GM19372 (cell line): Measurements from ENCODE around the gene KHSRP.
"Not testable (repeated sequence)": the region's sequence is repeated elsewhere in the genome, so short reads cannot be mapped to it uniquely, and the experiment has no call there.

ENCODE experiments used
- ATAC-seq: cut with Tn5 transposase; IDR thresholded peaks from one replicate; pipeline ENCODE4 v1.9.1; 2021; ENCODE audit warnings: mild to moderate bottlenecking, low read depth, moderate library complexity; ENCODE audit not compliant: unreplicated experiment

The KHSRP gene

GRCh38 chr19:6452899-6453298 is 28.3 kb upstream of the KHSRP start:
- no peak for ATAC-seq

- ATAC-seq = no peak
Observed at GRCh38 chr19:6452223-6452614, 27.6 kb upstream of the KHSRP start.

DNA sequence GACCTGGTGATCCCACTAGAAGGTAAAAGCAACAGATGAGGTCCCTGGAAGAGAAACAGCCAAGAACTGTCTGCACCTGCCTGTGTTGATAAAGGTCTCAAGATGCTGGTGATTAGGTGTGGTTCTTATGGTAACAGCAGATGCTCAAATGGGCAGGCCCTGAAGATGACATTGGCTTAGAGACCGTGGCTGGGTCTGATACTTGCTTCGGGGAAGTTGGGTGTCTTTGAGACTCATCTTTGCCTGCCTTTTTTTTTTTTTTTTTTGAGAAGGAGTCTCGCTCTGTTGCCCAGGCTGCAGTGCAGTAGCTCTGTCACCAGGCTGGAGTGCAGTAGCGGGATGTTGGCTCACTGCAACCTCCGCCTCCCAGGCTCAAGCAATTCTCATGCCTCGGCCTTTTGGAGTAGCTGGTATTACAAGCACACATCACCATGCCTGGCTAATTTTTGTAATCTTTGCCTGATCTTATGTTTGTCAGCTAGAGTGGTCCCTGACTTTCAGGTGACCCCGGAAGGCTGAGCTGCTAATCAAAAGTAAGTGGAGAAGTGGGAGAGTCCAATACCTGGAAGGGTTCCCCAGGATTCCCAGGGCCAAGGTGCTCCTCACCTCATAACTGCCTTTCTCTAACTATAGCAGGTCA is 27.1 kb upstream of the KHSRP start:
- no peak for ATAC-seq

DNA sequence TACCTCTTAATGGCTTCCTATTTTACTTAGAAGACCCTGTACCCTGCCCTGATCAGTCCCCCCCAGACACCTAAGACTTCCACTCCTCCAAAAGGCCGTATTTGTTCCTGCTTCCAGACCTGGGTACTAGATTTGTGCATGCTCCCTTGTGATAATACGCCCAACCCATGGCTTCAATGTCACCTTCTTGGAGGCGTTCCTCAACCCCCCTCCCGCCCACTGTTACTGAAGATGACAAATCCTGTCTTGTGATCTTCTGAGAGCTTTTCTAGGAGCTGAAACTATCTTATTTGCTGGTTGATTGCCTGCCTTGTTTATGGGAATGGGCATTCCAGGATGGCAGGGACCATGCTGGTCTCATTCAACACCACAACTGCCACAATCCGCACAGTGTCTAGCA is 25.6 kb upstream of the KHSRP start:
- no peak for ATAC-seq

DNA sequence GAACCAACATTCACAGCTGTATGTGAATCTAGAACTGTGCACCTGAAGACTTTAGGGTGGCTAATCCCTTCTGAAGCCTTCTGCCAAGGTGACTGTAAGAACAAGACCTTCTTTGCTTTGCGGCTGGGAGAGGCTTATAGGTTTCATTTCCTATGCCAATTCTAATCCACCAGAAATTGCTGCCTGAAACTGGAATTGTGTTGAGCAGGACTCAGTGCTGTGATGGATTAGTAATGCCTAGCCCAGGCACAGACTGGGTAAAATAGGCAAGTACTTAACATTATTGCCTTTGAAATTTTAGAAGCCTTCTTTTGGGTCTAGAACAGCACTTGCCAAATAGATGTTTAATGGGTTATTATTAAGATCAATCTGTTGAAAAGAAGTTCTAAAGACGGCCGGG is 23.4 kb upstream of the KHSRP start:
- no peak for ATAC-seq

DNA sequence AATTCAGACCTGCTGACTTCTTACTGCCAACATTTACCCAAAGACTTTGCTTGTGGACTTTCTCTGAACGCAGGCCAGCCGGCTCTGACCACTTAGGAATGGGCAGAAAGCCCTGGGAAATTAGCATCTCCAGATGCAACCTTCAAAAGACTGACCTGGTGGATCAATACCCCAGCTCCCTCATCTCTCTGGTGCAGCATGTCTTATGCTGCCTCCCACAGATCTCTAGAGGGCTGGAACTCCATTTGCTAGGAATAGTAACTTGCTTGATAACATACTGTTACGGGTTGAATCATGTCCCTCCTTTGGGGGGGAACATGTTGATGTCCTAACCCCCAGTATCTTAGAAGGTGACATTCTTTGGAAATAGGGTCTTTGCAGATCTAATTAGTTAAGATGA is 21.8 kb upstream of the KHSRP start:
- ATAC-seq = no peak

GRCh38 chr19:6443986-6444385 is 19.4 kb upstream of the KHSRP start:
- no peak for ATAC-seq

DNA sequence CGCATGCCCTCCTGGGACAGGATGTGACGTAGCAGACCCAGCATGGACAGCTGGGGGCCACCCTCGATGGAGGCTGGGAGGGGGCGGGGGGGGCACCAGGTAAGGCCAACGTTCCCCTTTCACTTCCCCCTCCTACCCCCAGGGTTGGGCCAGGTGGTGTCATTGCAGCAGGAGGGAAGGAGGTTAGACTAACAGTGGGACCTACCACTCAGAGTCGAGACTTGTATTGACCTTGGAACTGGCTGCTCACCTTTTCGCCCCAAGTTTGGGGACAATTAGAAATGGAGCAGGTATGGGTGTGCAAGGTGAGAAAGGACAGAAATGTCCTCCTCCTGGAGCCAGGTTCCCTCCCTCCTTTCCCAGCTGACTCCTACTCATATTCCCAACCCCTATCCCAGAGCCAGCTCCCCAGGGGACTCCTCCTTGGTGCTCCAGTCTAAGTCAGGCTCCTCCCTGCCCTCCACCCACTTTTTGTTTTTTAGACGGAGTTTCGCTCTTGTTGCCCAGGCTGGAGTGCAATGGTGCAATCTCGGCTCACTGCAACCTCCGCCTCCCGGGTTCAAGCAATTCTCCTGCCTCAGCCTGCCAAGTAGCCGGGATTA is 17.6 kb upstream of the KHSRP start:
- ATAC-seq = no peak

DNA sequence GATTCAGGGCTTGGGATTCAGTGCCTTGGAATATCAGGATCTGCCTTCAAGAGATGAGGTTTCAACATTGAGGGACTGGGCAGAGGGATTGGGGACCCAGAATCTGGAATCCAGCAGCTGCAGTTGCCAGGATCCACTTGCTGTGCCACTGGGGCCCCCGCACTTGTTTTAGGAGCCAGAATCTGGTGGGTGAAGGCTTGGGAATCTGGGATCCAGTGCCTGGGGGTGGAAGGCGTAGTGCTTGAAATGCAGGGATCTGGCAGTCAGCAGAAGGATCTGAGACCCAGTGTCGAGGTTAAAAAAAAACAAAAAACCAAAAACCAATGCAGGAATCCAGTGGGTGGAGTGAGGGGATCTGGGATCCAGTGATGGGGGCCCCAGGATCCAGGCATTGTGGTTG is 16.3 kb upstream of the KHSRP start:
- no peak for ATAC-seq

DNA sequence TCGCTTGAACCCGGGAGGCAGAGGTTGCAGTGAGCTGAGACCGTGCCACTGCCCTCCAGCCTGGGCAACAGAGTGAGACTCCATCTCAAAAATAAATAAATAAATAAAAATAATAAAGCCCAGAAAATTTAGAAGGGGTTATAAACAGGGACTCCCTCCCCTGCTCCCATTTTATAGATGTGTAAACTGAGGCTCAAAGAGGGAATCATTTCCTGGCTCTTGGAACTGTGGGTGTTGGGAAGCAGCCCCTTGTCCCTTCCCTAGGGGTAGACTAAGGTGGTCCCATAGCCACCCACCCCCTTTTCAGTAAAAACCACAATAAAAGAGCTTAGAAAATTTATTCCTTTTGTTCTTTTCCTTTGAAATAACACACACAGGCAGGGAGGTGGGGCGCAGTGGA is 15.1 kb upstream of the KHSRP start:
- no peak for ATAC-seq

DNA sequence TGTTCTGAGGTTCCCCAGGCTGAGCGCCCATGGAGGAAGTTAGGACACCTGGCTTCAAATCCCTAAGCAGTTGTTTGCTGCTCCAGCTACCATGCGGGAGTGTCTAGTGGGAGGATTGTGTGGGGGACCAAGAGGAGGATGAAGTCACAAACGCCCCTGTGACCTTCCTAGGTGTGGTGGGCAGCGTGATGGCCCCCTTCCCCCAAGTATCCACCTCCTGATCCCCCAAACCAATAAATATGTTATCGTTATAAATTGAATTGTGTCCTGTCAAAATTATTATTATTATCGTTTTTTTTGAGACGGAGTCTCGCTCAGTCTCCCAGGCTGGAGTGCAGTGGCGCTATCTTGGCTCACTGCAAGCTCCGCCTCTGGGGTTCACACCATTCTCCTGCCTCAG is 9.1 kb upstream of the KHSRP start, which contains the start of gene SLC25A41:
Gene SLC25A41, minus strand, starts transcription at position 101 of the 400 bp plus-strand sequence. Its CDS starts 70 bp downstream, at position 31.
- ATAC-seq = no peak

DNA sequence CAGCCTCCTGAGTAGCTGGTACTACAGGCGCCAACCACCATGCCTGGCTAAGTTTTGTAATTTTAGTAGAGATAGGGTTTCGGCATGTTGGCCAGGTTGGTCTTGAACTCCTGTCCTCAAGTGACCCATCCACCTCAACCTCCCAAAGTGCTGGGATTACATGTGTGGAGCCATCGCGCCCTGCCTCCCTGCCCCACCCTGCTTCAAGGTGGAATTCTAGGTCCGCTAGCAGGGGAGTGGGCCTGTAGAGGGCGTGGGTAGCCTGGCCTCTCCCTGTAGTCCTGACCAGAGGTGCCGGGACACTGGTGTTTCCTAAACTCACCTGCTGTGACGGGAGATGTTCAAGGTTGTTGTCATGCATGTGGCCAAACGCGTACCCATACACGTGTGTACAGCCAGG is 8.6 kb upstream of the KHSRP start:
- ATAC-seq = no peak

GRCh38 chr19:6431891-6432290 is 7.3 kb upstream of the KHSRP start:
- ATAC-seq = no peak

DNA sequence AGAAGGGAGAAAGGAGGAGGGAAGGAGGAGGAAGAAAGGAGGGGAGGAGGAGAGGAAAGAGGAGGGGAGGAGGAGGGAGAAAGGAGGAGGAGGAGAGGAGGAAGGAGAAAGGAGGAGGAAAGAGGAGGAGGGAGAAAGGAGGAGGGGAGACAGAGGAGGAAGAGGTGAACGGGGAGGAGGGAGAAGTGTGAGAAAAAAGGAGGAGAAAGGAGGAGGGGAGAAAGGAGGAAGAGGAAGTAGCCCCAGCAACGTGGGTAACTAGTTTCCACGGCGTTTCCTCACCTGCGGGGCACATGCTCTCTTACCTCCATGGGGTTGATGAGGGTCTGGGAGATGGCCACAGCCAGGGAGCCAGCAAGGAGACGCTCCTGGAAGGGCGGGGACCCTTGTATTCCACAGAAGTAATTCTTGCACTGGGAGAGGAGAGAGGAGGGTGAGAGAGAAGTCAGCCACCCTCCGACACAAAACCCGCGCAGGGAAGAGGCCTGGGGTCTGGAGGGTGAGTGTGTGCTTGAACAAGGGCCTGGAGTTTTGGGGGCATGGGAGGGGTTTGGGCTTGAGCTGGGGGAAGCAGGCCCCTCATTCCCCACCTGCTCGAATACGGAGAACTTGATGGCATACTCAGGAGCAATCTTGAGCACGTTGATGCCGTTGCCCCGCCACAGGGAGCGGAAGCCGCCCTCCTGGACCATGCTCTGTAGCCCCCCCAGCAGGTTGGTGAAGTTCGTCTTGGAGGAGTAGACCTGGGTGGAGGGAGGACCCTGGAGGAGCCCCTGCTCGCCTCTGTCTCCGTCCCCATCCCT is 5.0 kb upstream of the KHSRP start:
- ATAC-seq = no peak

- not testable (repeated sequence) for ATAC-seq
Observed at GRCh38 chr19:6428692-6429418, 4.2 kb upstream of the KHSRP start.

DNA sequence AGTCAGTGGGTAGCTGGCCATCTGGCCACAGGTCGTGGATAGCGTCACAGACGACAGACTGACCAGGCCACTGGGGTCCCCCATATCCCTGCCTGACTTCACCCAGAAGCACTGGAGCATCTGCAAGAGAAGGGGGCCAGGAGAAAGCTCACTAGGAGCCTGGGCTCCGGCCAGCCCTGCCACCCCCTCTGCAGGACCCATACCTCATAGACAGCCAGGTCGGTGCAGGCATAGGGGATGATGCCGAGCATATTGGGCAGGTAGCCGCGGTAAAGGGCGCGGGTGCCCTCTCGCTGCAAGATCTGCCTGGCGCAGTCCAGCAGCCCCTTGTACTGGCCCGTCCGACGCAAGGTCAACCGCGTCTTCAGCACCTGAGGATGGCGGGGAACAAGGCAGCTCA is 2.5 kb upstream of the KHSRP start:
- ATAC-seq = no peak

DNA sequence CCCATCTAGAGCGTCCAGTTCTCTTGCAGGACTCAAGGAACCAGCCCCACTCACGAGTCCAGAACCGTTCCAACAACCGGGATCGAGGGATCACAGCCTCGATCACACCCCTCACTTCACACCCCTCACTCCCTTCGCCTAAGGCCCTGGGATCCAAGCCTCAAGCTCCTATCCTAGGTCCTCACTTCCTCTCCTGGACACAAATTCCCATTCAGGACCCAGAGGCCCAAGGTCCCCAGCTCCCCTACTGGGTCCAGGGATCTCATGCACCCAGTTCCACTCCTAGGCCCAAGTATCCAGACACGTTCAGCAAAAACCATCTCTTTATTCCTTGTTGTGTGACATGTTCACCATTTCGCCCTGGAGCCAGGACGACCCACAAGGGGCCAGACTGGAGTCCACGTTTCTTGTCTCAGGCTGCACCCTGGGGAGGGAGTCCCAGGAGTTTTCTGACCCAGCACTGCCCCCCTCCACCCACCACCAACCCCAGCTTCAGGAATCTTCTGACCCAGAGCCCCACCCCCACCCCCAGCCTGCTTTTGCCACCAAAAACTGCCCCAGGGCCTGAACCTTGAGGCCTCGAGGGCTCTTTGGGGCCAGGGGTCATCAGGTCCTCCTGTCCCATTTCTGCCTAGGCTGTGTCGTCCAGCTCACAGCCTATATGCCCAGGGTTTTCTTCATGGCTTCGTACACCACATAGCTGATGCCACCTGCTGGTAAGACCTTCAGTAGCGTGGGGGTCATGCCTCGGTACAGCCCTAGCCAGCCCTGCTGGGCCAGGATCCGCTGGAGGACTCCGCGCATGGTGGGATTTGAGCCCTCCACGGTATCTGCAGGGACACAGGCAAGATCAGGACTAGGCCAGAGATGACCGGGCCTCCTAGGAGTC is 1.4 kb upstream of the KHSRP start:
- no peak for ATAC-seq

DNA sequence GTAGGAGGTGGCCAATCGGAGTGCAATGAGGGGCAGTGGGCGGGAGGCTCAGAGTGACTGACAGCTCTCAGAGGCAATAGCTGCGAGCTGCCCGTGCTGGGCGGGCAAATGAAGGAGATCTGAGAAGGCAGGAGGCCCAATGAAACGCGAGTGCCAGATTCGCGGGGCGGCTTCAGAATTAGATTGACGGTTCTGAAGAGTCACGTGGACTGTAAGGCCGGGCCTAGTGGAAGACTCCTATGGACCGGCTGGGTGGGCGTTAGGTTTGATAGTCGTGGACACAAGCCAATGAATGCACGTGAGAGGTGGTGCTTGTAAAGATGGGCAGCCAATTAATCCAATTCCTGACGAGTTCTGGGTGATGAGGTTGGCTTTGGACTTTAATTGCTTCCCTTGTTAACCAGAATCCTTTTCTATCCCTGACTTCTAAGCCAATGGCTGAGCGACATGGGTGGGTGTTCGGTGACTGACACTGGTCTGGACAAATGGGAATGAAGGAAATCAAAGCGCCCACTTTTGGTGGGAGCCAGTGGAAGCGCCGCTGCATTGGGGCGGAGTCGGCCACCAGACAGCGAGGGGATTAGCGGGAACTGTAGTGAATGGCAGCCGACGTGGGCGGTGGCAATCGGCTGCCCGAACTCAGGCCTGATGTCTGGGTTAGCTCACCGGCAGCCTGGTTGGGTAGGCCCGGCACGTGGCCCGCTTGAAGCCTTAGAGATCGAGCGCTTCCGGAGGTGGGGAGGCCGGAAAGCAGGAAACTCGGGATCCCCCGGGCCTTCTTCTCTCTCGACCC is 524 bp upstream of the KHSRP start:
- ATAC-seq = peak; percentile 82

DNA sequence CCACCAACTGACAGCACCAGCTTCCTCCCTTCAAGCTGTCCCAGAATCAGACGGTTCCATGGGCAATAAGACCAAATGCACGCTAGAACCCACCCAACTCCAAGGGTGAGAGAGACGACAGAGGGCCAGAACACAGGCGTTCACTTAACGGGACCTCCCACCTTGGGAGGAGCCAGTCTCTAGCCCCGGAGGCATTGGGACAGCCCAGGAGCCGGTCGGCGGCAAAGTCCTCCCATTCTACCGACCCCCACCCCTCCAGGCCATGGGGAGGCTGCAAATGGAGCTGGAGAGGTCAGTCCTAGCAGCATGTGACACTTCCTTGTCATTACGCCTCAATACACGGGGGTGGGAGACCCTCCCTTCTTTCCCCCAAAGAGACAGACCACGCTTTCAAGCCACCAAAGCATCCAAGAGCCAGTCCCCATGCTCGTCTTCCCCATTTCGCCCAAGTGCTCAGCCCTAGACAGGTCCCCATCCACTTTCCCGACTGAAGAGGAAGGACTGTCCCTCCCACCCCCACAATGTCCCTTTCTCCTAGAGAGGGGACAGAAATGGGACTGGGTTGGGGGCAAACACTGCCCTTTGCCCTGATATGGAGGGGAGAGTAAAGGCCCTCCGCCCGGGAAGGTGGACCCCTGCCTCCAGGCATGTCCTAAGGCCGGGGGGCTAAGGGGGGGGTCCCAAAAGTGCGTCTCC is 964 bp downstream of the KHSRP start:
- ATAC-seq = no peak
